Cardiac muscle cell (in vitro differentiated cells and primary cell): ENCODE measurements around the gene ACACA. TPM values are rescaled to one million over a fixed set of nuclear protein-coding genes. Genes with fewer than 3 reads are reported as not detected.
"Not testable (repeated sequence)": the region's sequence is repeated elsewhere in the genome, so short reads cannot be mapped to it uniquely, and the experiment has no call there.

ENCODE experiments used
- DNase-seq, 2 donors: peaks; one replicate each; pipeline versions ENCODE4 v3.0.0 to v3.0.0-alpha.2; 2010 to 2017; ENCODE audit warnings: low read depth in 1 of 2, low spot score in 1 of 2
- H3K27ac ChIP-seq: fragments of 200-600 bp; sonication (generic); 2 replicates; pipeline ENCODE4 v1.5.1; 2016
- H3K27me3 ChIP-seq: fragments of 200-600 bp; sonication (generic); 2 replicates; pipeline ENCODE4 v1.6.0; 2016; ENCODE audit warnings: control low read depth
- H3K36me3 ChIP-seq: fragments of 200-600 bp; sonication (generic); 2 replicates; pipeline ENCODE4 v1.5.1; 2016; ENCODE audit warnings: control low read depth
- H3K4me1 ChIP-seq: fragments of 200-600 bp; sonication (generic); 2 replicates; pipeline ENCODE4 v1.8.1; 2017; ENCODE audit warnings: low read depth, mild to moderate bottlenecking, mixed run types
- H3K4me3 ChIP-seq: fragments of 200-600 bp; sonication (generic); 2 replicates; pipeline ENCODE4 v1.5.1; 2016; ENCODE audit warnings: mild to moderate bottlenecking
- H3K9me3 ChIP-seq: fragments of 200-600 bp; sonication (generic); 2 replicates; pipeline ENCODE4 v1.5.1; 2017; ENCODE audit warnings: low read depth, mild to moderate bottlenecking, control low read depth
- CTCF ChIP-seq: IDR thresholded peaks from 2 replicates; pipeline ENCODE4 v1.5.1; 2012; ENCODE audit warnings: low read depth, mild to moderate bottlenecking, low read length
- polyA plus RNA-seq: library from polyadenylated mRNA; unstranded; fragments of >200 nt; fragmentation: Nextera tagmentation; extraction: Ambion mirVana; gene quantifications from 2 replicates; pipeline ENCODE4 v1.2.1, GENCODE V29; 2016
- total RNA-seq: library from RNA; depleted of rRNA; stranded (reverse); fragments of >200 nt; gene quantifications from 2 replicates; pipeline ENCODE4 v1.2.3, GENCODE V29; 2016

The ACACA gene
- total and polyA plus RNA-seq, 2 experiments from 2014 or later = 42.5 to 47.6 TPM

- Histone ChIP-seq H3K27me3 (no peaks in the 10 kb centered on the region), H3K9me3 (no peaks in the 10 kb centered on the region), H3K36me3 (no peaks in the 10 kb centered on the region), H3K4me3 (no peak overlapping the region), H3K4me1 (no peaks in the 10 kb centered on the region), H3K27ac (no peak overlapping the region)
- peak in 1 of 2 donors; percentile 71 for DNase-seq
- TF ChIP-seq CTCF = peak; percentile 33
Observed at GRCh38 chr17:37081287-37081686, 325.3 kb downstream of the ACACA start.

GRCh38 chr17:37079735-37080134 lies 326.9 kb downstream of the ACACA start:
- no peak overlapping the region for H3K4me3 ChIP-seq
- no peaks in the 10 kb centered on the region for H3K27me3 ChIP-seq
- H3K27ac ChIP-seq = no peak overlapping the region
- H3K4me1 ChIP-seq = no peaks in the 10 kb centered on the region
- H3K36me3 ChIP-seq = no peaks in the 10 kb centered on the region
- no peaks in the 10 kb centered on the region for H3K9me3 ChIP-seq
- peak in 1 of 2 donors; percentile 69 for DNase-seq
- TF ChIP-seq CTCF = no peak

GRCh38 chr17:37079065-37079708 lies 327.4 kb downstream of the ACACA start:
- Histone ChIP-seq H3K27me3 (no peaks in the 10 kb centered on the region), H3K4me1 (no peaks in the 10 kb centered on the region), H3K9me3 (no peaks in the 10 kb centered on the region), H3K4me3 (no peak overlapping the region), H3K27ac (no peak overlapping the region), H3K36me3 (no peaks in the 10 kb centered on the region)
- no peak for DNase-seq
- no peak for TF ChIP-seq CTCF

- H3K27ac ChIP-seq, H3K27me3 ChIP-seq, H3K4me3 ChIP-seq, DNase-seq, H3K4me1 ChIP-seq, H3K9me3 ChIP-seq, H3K36me3 ChIP-seq: not testable (repeated sequence)
Observed at GRCh38 chr17:37073464-37073863, 333.2 kb downstream of the ACACA start.

GRCh38 chr17:37069087-37069486 lies 337.5 kb downstream of the ACACA start:
- Histone ChIP-seq H3K27ac (no peak overlapping the region), H3K36me3 (no peaks in the 10 kb centered on the region), H3K9me3 (no peaks in the 10 kb centered on the region), H3K27me3 (peaks cover 30% of the 10 kb centered on the region), H3K4me3 (no peak overlapping the region), H3K4me1 (no peaks in the 10 kb centered on the region)
- TF ChIP-seq CTCF = no peak
- no peak for DNase-seq

GRCh38 chr17:37068266-37068665 lies 338.4 kb downstream of the ACACA start:
- H3K9me3 ChIP-seq = no peaks in the 10 kb centered on the region
- TF ChIP-seq CTCF = no peak
- no peaks in the 10 kb centered on the region for H3K4me1 ChIP-seq
- DNase-seq = peak in 1 of 2 donors; percentile 13
- H3K27ac ChIP-seq = no peak overlapping the region
- H3K27me3 ChIP-seq = peaks cover 30% of the 10 kb centered on the region
- no peak overlapping the region for H3K4me3 ChIP-seq
- no peaks in the 10 kb centered on the region for H3K36me3 ChIP-seq
